Activated effector memory CD4-positive, alpha-beta T cell treated with Interleukin-2 at 50 U/mL for 16 hours (primary cell): Measurements from ENCODE around the gene MCC.
"Not testable (repeated sequence)": the region's sequence is repeated elsewhere in the genome, so short reads cannot be mapped to it uniquely, and the experiment has no call there.

ENCODE experiments used
- DNase-seq: peaks from one replicate; pipeline ENCODE4 v3.0.0-alpha.2; 2020

MCC gene

DNA sequence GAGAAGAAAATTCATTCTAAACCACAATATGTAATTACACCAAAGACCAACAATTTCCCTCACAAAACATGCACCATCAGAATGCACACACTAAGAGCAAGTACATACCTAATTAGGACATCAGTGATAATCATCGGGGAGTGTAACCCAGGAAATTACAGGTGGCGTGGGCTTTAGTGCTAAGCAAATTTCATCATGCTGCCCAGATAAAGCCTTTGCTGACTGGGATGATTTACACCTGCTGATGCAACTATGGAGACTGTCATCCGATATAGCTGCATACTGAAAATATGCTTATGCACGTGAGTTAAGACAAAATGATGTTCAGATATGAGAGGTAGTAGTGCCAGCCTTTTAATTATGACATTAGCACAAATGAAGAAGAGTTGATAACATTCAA is 388.4 kb downstream of the MCC start:
- no peak for DNase-seq

DNA sequence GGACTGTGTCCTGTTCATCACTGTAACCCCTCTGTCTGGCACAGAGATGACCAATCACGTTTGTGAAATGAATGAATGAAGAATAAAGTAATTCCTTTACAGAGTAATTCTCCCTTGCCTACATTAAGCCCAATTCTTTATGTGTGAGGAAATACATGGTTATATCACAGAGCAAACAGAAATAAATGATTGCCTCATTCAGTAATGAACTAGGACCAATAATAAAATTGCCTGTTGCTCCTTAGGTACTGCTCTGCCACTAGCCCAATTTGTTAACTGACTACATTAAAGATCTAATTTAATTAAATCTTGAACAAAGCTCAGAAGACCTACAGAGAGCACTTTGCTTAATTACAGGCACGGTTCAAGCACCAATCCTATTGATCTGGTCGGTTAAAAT is 389.9 kb downstream of the MCC start:
- no peak for DNase-seq

DNA sequence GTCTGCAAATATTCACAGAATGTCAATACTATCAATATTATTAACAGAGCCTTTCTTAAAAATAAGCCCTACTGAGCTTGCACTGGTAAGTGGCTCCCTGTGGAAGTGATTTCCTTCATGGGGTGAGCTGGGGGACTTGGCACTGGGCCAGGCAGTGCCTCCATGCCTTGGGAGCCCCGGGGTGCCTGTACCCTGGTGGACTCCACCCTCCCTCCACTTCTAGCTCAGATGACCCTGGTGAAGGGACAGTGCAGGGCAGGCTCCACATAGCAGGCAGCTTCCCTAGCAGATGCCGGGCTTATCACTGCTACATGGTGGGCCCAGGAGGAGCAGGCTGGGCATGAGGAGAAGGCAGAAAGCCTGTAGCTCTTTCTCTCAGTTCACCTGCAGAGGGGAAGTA is 392.4 kb downstream of the MCC start:
- no peak for DNase-seq

DNA sequence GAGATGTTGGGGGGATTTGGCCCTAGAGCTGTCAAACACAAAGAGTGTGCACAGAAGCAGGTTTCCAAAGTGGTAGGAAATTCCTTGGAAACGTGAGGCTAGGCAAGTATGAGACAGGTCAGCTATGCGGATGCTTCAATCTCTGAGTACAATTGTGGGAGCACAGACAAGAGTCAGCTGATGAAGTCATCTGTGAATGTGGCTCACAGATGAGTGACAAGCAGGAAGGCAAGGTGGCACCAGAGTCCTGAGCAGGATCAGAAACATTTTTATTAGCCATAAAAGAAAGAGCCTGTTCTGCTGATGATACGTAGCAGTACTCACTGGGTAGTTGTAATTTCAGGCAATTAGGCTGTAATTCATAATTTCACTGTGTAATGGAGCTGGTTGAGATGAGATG is 394.7 kb downstream of the MCC start:
- DNase-seq: no peak

DNA sequence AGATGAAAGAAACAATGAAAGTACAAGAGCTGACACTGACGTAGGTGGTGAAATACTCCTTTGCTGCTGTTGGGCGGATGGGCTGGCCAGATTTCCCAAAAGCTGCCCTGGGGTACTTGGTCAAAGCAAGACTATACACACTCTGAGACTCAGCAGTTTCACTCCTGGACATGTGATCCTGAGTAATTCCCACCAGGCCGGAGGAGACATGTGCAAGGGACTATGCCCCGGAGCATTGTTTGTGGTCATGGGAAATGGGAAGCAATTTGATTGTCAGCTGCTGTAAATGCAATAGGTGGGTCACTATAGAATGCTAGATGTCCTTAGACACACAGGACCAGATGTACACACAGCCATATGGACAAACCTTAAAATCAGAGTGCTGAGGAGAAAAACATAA is 395.6 kb downstream of the MCC start:
- no peak for DNase-seq

DNA sequence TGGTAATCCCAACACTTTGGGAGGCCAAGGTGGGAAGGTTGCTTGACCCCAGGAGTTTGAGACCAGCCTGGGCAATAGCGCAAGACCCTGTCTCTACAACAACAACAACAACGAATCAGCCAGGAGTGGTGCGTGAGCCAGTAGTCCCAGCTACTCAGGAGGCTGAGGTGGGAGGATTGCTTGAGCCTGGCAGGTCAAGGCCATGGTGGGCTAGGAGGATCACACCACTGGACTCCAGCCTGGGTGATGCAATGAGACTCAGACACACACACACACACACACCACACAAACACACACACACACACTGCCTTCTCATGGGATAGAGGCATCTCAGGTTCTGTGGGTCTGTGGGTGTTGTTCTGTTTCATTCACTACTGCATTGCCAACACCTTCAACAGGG is 396.6 kb downstream of the MCC start:
- no peak for DNase-seq

DNA sequence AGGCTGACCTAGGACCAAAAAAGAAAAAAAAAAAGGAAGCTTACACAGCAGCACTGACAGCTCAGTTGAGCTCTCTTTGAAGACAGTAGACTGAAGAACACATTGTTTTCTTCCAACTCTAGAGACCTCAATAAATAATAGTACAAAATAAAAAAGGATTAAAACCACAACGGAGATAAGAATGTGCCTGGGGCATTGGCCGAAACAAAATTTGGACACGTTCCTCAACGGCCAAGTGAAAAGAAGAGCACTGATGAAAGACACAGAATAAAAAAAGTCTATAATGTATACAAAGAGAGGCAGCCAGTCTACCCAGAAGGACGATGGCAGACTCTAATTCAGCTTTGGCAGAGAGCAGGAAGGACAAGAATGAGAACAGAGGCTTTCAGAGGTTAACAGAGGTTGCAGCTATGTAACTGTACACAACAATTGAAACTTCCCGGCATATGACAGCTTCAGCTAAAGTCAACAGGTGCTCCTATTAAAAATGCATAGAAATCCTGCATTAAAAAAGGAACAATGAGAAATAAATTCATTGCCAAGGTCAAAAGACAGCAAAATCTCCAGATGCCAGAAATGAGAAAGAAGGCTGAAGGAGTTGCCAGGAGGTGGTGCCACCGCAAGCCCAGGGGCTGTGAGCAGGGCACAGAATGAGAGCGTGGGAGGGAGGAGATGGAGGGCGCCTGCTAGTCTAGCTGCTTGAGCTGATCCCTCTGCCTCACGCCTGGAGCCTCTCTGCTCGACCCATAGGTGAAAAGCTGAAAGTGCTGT is 397.7 kb downstream of the MCC start:
- no peak for DNase-seq

DNA sequence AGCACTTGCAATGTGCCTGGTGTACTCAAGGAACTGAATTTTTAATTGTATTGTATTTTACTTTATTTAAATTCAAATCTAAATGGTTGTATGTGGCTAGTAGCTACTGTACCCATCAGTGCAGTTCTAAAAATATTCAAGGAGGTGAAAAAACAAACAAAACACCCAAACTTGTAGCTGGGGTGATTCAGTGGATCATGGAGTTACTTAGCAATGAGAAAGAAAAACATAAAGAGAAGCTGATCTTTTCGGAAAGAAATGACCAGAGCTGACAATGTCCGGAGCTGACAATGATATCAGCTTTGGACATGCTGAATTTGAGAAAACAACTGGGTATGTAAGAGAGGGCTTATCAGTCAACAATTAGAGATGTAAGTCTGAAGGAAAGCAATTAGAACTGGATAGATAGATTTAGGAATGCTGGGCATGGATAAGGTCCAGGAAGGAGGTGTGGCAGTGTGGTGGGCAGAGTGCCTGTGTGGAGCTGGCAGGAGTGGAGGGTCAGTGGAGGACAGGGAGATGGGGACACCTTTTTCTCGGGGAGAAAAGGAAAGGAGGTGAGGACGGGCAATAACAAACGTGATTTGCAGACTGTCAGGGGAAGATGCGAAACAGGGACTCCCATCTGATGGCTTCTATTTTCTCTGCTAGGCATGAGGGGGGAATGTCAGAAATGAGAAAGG is 398.5 kb downstream of the MCC start:
- no peak for DNase-seq

DNA sequence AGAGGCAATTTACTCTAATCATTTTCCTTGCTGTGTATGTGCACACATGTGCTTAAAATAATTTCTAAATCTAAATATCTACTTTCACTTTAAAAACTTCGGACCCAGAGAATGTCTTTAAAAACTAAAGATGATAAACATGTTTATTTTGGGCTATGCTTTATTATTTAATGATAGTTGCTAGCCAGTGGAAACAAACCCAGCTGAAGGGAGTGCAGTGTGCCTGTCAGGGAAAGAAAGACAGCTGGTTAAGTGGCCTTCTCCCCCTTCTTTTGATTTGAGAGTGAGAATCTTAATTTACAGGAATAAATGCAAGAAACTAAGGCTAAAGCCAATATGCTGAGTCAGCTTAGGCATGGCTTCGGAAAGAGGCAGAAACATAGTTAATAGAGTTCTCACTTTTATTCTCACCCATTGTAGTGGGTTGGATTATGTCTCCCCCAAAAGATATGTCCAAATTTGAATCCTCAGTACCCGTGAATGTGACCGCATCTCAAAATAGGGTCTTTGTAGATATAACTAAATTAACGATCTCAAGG is 400.2 kb downstream of the MCC start:
- no peak for DNase-seq

DNA sequence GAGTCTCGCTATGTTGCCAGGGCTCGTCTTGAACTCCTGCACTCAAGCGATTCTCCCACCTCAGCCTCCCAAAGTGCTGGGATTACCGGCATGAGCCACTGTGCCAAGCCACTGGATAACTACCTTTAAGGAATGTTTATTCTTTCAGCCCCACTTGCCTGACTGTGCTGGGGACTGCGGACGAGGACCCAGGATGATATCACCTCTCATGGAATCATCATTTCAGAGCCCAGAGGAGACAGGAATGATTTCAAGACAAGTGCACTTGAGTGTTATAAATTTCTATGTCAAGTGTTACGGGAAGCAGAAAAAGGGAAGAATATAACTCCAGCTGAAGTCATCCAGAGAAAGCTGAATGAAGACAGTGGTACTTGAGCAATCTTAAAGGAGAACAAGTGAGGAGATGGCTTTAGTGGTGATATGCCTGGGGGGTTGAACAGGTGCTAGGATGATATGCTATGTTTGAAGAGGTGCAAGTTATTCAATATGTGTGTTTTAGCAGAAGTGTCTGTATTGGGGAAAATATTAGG is 402.3 kb downstream of the MCC start:
- no peak for DNase-seq

DNA sequence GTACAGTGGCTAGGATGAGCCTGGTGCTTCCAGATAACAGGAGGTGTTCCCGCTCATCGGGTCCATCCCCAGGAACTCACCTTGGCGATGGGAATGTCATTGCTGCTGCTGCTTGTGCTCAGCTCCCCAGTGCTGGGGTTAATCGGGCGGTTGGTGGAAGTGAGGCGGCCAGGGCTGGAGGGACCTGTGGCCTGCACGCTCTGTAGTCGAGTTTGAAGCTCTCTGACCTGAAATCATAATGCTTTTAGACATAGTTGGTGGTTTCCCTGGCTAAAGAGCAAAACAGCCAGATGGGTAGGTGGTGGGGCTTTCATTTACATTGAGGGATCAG is 403.2 kb downstream of the MCC start:
- DNase-seq: no peak

DNA sequence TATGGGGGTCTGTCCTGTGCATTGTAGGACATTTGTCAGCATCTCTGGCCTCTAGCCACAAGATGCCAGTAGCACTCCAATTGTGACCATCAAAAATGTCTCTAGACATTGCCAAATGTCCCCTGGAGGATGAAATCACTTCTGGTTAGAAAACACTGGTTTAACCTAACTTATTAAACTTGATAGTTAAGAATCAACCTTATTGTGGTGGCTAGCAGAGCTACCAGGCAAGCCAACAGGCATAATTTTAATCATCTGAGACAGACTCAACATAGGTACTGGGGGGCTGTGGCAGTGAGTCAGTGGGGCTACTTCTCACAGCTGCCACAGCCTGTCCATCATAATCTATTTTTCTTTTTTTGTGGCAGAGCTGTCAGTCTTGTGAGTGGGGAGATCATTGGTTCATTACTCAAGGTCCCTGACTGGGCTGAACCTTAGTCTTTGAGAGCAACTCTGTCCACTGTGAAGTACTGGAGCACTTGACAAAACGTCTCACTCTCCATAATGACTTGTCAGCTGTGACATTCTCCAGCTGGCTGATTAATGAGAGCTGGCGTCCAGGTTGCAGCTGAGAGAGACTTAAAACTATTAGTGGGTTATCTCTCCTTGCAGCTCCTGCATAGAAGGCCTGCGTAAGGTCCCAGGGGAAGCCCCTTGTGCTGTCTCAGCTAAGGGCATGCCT is 403.7 kb downstream of the MCC start:
- no peak for DNase-seq

DNA sequence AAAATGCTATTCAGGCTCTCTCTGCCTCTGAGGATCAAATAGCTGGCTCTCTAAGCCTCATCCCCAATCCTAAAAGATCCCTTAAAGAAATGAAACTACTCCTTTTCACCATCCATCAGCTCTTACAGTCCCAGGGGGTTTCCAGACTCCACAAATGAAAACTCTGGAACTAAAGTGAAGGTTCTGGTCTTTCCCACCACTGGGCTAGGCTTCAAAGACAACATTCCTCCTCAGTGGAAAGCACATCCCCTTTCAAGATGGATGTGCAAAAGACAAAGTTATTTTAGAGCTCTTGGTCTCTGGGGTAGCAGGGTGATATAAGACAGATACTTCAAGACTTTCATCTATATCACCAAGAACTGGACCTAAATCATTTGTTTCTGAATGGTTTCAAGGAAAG is 404.8 kb downstream of the MCC start:
- DNase-seq: no peak

DNA sequence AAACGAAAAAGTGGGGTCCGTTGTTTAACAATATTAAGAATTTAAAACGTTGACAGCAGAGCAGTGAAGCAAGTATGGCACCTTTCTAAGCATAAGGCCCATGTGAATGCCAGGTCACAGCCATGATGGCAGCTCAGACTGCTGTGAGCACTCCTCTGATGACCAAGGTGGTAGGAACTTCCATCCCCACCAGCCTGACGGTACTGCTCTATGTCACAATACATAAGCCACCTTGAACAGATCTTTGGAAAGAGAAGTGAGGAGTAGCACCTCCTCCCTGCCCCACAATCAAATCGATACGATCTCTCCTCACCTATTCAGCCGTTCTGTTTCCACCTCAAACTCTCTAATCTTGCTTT is 405.7 kb downstream of the MCC start:
- DNase-seq: no peak

DNA sequence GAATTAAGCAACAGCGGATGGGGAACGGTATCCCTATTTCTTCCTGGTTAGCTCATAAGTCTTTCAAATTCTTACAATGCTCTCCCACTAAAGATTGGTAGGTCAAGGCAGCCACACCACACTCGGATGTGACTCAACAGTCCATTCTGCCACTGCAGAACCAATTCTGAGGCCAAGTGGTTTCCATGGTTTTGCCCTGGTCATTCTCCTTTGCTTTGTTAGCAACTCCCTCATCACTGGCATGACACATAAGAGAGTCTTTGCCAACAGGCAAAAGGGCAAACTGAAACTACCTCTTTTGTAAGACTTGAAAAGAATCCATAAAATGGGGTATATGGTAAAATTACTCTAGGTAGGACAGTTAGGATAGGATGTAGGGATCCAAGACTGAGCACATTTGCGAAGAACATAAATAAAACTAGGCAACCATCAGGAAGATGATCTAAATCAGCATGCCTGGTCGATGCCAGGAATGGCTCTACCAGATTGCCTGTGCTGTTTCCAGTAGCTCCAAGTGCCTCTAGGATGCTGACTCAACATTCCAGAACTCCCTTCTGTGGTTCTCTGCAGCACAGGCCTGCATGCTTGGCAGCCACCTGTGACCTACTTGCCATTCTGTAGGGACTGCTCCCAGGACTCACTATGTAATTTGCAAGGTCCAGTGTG is 406.2 kb downstream of the MCC start:
- no peak for DNase-seq

DNA sequence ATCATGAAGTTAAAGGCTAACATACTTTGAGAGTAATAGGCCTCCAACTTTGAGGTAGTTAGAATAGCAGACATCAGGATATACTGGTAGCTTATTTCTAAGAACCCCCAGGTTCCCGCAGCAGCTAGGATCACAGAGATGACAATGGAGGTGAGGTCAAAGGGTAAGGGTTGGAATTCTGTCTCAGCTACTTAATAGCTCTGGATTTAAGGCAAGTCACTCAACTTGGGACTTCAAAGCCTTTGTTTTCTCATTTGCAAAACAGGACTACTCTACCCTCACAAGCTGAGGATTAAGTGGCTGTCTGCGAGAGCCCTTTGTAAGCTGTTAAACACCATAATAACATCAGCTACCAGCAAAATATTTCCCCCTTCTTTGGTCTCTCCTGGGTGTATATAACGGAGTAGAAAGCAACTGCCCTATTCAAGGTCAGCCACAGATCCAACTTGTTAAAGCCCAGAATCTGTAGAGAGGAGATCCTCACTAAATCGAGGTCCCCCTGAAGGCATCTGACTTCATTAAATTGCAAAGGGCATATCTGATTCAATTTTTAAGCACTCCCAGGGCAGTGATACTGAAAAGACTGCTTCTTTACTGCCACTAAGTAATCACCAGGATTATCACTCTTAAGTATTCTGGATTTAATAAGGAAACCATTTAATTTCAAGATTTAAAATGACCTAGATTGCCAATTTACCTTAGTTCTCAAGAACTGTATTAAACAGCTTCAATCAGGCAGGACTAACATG is 407.0 kb downstream of the MCC start:
- DNase-seq: no peak

DNA sequence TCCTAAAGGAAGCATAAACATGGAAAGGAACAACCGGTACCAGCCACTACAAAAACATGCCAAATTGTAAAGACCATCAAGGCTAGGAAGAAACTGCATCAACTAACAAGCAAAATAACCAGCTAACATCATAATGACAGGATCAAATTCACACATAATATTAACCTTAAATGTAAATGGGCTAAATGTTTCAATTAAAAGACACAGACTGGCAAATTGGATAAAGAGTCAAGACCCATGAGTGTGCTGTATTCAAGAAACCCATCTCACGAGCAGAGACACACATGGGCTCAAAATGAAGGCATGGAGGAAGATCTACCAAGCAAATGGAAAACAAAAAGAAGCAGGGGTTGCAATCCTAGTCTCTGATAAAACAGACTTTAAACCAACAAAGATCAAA is 411.6 kb downstream of the MCC start:
- not testable (repeated sequence) for DNase-seq

DNA sequence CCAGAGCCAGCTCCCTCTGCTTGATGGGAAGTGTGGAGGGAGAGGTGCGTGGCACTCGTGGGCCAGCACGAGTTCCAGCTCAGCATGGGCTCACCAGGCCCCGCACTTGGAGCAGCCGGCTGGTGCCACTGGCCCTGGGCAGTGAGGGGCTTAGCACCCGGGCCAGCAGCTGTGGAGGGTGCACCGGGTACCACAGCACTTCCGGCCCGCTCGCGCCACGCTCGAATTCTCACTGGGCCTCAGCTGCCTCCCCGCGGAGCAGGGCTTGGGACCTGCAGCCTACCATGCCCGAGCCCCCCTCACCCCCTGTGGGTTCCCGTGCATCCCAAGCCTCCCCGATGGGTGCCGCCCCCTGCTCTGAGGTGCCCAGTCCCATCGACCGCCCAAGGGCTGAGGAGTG is 413.2 kb downstream of the MCC start:
- no peak for DNase-seq

DNA sequence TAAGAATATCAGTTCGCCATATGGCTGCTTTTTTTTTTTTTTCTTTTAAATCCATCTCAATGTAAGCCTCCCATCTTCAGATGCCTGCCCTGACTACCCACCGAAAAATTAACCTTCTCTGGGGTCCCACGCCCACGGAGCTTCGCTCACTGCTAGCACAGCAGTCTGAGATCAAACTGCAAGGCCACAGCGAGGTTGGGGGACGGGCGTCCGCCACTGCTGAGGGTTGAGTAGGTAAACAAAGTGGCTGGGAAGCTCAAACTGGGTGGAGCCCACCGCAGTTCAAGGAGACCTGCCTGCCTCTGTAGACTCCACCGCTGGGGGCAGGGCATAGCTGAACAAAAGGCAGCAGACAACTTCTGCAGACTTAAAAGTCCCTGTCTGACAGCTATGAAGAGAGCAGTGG is 414.6 kb downstream of the MCC start:
- peak; percentile 17 for DNase-seq

DNA sequence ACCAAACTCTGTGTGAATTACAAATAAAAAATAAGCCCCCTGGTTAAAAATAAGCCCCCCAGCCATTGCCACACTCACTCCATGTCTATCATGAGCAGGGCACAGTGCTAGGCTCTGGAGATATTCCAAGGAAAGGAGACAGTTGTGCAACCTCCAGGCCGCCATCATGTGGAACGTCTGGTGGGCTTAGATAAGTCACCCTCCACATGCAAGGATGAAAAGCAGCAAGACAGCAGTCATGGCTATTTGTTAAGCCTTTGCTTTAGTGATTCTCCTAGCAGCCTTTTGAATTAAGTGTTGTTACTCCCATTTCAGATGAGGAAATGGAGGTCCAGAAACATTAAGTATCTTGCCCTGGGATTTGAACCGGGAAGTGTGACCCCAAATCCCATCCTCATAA is 416.9 kb downstream of the MCC start:
- no peak for DNase-seq

DNA sequence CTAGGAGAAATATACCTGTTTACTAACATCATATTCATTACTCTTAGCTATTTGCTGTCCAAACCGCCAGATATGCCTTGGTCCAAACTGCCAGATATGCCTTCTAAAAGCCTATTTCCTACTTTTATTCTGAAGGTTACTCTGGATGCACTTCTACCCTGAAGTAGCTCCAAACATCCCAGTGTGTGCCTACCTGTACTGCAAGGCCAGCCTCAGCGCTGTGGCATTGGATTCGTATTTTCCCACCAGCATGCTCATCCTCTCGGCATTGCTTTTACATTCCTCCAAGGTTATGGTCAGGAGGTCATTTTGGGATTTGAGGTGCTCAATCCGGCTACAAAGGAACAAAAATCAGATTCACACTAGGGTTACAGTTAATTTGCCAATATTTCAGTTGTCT is 417.4 kb downstream of the MCC start:
- DNase-seq: no peak

DNA sequence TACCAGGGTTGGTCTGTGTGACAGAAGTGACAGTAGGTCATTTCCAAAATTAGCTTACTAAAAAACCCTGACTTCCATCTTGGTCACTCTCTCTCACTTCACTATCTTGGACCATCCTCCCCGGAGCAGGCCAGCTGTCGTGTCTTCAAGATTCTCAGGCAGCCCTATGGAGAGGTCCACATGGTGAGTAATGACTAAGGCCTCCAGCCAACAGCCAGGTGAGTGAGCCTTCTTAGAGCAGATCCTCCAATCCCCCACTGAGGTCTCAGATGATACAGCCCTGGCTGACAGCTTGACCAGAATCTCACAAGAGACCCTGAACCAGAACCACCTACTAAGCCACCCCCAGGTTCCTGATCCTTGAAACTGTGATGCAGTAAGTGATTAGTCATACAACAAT is 419.7 kb downstream of the MCC start:
- no peak for DNase-seq
